Ovary (tissue), 9 donors: ENCODE data around the gene CLN6. TPM values are rescaled to one million over a fixed set of nuclear protein-coding genes. Genes with fewer than 3 reads are reported as not detected.
A peak's percentile ranks its signal among the peaks of the same experiment; 100 is the strongest.

ENCODE experiments used
- DNase-seq, 5 donors: peaks; one replicate each; pipeline ENCODE4 v3.0.0-alpha.2; 2019 to 2020
- H3K27ac ChIP-seq, 2 donors: fragments of 200-600 bp; one replicate each; pipeline versions ENCODE4 v1.5.1 to v1.8.0; 2019 to 2022
- H3K27me3 ChIP-seq: fragments of 200-600 bp; one replicate; pipeline ENCODE4 v1.8.0; 2022
- H3K36me3 ChIP-seq: fragments of 200-600 bp; sonication (generic); one replicate; pipeline ENCODE4 v1.5.1; 2019
- H3K4me1 ChIP-seq: one replicate; pipeline ENCODE4 v1.8.1; 2013; ENCODE audit warnings: mild to moderate bottlenecking, moderate library complexity; ENCODE audit not compliant: insufficient read depth
- H3K4me3 ChIP-seq: fragments of 200-600 bp; sonication (generic); one replicate; pipeline ENCODE4 v1.5.1; 2017
- H3K9me3 ChIP-seq, 2 donors: fragments of 200-600 bp in 1 of 2; sonication (generic) in 1 of 2; one replicate each; pipeline versions ENCODE4 v1.5.1 to v1.8.1; 2013 to 2019; ENCODE audit warnings: mild to moderate bottlenecking in 1 of 2, moderate library complexity in 1 of 2
- EP300 ChIP-seq: sonication (generic); formaldehyde crosslinking; IDR thresholded peaks from one replicate; pipeline ENCODE4 v1.6.1; 2017; ENCODE audit warnings: antibody characterized with exemption
- POLR2A ChIP-seq: fragments of 450-650 bp; IDR thresholded peaks from one replicate; pipeline ENCODE4 v1.6.1; 2017; ENCODE audit warnings: antibody characterized with exemption, mild to moderate bottlenecking, moderate library complexity
- WGBS, 3 donors: extraction: QIAGEN DNeasy Blood & Tissue Kit in 1 of 3; methylation state at CpG; one replicate each; pipeline versions ENCODE4 v1.1.5 to v1.1.7; 2013 to 2017; 5-methylcytosine and 5-hydroxymethylcytosine counted together
- intact Hi-C, 4 donors: fragments of 100-400 bp; cut with DNase I; formaldehyde crosslinking; loops; one replicate each; pipeline versions ENCODE4 v1.11.0 to v1.15.1; 2022 to 2023
- polyA plus RNA-seq, 2 donors: library from polyadenylated mRNA; stranded (reverse); fragments of 200-250 nt in 1 of 2; fragments of 350-450 nt in 1 of 2; fragmentation: Illumina TruSeq in 1 of 2; extraction: RNeasy Lipid Tissue Mini Kit (QIAGEN cat#74804) in 1 of 2; gene quantifications; one replicate each; pipeline ENCODE4 v1.2.3, GENCODE V29; 2013 to 2014
- total RNA-seq, 7 donors: library from RNA; depleted of rRNA in 2 of 7; stranded (reverse); fragments of >200 nt in 2 of 7; fragmentation: NEBNext Ultra II Directional in 3 of 7; extraction: Animal tissue kit (Norgen Biotek cat#: 25700) in 3 of 7; gene quantifications; one replicate each; pipeline versions ENCODE4 v1.1.0 to v1.2.4, GENCODE V29; 2016 to 2023
- TF ChIP-seq, protein P1 (sequence below), 3 donors: fragments of 450-650 bp in 2 of 3; fragments of 200-600 bp in 1 of 3; IDR thresholded peaks; one replicate each; pipeline versions ENCODE4 v1.5.1 to v1.8.0; 2016 to 2022; ENCODE audit warnings: antibody characterized with exemption in 3 of 3, mild to moderate bottlenecking in 1 of 3
- donor health status: DM: no; HTN: no; CAD: no; lungs with moderate emphysema.
- donor health status: DM: no; HTN: no; CAD: no.
- donor health status: Bipolar disorder and iron deficiency.
- donor health status: DM: yes; HTN: yes; CAD: no.
- donor health status: DM: no; HTN: no; CAD: no.
- donor health status: DM: yes; HTN: yes; CAD: no.

Gene CLN6
- total and polyA plus RNA-seq, 9 donors, result 6.3 to 21.8 (median 12.0) TPM

DNA sequence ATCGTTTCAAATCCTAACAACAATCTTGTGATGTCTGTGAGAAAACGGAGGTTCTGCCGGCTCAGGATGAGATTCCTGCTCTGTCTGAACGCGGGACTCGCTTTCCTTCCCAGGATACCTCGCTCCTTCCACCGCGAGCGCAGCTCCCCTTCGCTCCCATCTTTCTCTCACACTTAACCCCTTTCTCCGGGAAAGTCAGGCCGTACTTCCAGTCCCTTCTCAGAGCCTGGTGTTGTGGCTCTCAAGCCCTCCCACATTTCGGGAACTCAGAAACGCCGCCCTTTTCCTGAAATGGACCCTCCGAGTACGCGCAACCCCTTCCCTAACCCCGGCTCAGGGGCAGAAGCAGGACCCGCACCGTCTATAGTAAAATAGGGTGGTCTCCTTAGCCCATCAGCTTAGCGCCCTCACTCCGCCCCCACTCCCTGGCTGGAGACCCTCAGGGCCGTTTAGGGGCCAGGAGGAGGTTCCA, 47.6 kb upstream of the CLN6 start:
- TF ChIP-seq EP300 (no peak), POLR2A (peak; percentile 60)
- TF ChIP-seq, protein P1, sequence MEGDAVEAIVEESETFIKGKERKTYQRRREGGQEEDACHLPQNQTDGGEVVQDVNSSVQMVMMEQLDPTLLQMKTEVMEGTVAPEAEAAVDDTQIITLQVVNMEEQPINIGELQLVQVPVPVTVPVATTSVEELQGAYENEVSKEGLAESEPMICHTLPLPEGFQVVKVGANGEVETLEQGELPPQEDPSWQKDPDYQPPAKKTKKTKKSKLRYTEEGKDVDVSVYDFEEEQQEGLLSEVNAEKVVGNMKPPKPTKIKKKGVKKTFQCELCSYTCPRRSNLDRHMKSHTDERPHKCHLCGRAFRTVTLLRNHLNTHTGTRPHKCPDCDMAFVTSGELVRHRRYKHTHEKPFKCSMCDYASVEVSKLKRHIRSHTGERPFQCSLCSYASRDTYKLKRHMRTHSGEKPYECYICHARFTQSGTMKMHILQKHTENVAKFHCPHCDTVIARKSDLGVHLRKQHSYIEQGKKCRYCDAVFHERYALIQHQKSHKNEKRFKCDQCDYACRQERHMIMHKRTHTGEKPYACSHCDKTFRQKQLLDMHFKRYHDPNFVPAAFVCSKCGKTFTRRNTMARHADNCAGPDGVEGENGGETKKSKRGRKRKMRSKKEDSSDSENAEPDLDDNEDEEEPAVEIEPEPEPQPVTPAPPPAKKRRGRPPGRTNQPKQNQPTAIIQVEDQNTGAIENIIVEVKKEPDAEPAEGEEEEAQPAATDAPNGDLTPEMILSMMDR (IDR thresholded peaks at IDR 0.05), result peak in 1 of 3 donors; percentile 28
- no peaks in the 10 kb centered on the region for H3K9me3 ChIP-seq
- intact Hi-C loops, result no loop called here
- 0 to 1% (median 0%) methylated on average over 22 to 25 of the region's 25 CpGs for WGBS, 3 donors
- no peaks in the 10 kb centered on the region for H3K27me3 ChIP-seq
- no peaks in the 10 kb centered on the region for H3K36me3 ChIP-seq
- peak overlapping the region; percentile 54 for H3K4me3 ChIP-seq
- DNase-seq, result no peak
- peaks cover 14% of the 10 kb centered on the region for H3K4me1 ChIP-seq
- H3K27ac ChIP-seq, result peak overlapping the region; percentile 82 to 99

DNA sequence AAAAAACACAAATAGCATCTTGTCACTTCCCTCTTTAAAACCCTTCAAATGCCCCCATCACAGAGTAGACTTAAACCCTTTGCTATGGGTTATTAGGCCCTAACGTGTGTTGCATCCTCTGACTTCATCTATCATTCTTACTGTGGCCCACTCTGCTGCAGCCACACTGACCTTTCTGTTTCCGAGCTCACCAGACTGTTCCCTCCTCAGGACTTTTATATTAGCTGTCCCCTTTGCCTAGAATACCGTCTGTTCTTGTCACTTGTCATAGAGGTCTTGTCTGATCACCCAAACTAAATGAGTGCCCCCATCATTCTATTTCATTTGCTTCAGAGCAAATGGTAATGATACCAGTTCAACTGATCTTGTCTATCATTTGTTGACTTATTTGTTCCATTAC, 47.1 kb upstream of the CLN6 start:
- DNase-seq, result no peak
- peaks cover 11% of the 10 kb centered on the region for H3K4me1 ChIP-seq
- TF ChIP-seq EP300, result no peak
- TF ChIP-seq, protein P1 (IDR thresholded peaks at IDR 0.05), result no peak
- TF ChIP-seq POLR2A, result no peak
- no peaks in the 10 kb centered on the region for H3K9me3 ChIP-seq
- intact Hi-C loops, result no loop called here
- no peaks in the 10 kb centered on the region for H3K36me3 ChIP-seq
- 15 to 28% (median 25%) methylated on average over 3 of the region's 3 CpGs for WGBS, 3 donors
- H3K4me3 ChIP-seq, result peak overlapping the region; percentile 54
- peak overlapping the region; percentile 82 to 99 for H3K27ac ChIP-seq
- H3K27me3 ChIP-seq, result no peaks in the 10 kb centered on the region

DNA sequence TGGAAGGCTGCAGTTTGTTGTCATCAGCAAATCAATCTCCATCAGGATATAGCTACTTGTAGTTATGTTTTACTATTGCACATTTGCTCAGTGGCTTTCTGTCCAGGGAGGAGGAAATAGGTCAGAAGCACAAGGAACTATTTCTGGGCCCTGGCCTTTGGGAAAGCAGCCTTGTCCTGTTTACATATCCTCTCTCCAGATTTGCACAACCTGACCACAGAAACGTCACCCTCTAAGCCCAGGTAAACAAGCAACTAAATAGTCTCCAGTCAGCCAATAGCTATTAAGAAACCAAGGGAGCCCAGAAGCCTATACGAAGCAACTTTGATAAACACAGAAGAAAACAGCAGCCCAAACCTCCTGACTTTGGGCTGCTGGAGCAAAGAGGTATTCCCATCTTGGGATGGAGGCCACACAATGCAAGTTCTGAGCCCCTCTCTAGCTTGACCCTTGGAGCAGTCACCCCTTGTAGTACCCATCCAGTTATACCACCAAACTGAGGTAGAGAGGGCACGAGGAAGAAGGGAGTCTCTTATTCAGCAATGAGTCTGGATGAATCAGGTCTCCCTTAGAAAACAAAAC, 45.7 kb upstream of the CLN6 start:
- Histone ChIP-seq H3K36me3 (no peaks in the 10 kb centered on the region), H3K9me3 (no peaks in the 10 kb centered on the region), H3K4me3 (no peak overlapping the region), H3K27me3 (no peaks in the 10 kb centered on the region), H3K4me1 (peaks cover 9% of the 10 kb centered on the region), H3K27ac (no peak overlapping the region)
- intact Hi-C loops, result no loop called here
- TF ChIP-seq POLR2A (no peak), EP300 (no peak)
- TF ChIP-seq, protein P1 (IDR thresholded peaks at IDR 0.05), result no peak
- 64 to 77% (median 69%) methylated on average over 3 of the region's 3 CpGs for WGBS, 3 donors
- no peak for DNase-seq

DNA sequence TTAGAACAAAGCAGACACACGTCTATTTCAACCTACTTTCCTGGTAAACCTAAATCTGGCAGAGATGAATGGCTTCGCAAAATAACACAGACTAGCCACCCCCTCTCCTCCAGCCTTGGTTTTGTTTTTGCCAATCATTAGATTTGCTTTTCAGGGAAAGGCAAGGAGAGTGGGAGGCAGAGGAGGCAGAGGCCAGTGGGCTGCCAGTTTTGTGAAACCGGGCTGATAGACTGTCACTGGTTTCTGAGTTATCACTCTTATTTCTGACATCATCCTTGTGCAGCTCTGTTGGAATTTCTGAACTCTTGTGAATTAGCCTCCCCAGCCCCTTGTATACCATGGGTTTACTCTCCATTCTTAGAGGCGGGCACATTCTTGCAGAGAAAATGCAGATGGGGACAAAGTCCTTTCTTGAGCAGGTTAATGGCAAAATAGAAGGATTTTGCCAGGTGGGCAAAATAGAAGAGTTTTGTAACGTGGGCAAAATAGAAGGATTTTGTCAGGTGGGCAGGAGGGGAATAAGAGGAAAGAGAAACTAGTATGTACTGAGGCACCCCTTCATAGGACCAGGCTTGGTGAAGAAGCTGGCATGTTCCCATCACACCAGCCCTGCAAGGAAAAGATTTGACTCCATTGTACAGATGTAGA, 44.8 kb upstream of the CLN6 start:
- no peaks in the 10 kb centered on the region for H3K36me3 ChIP-seq
- TF ChIP-seq, protein P1 (IDR thresholded peaks at IDR 0.05), result no peak
- TF ChIP-seq POLR2A (no peak), EP300 (no peak)
- 73 to 75% (median 74%) methylated on average over 5 of the region's 5 CpGs for WGBS, 3 donors
- peaks cover 7% of the 10 kb centered on the region for H3K4me1 ChIP-seq
- intact Hi-C loops, result no loop called here
- no peaks in the 10 kb centered on the region for H3K27me3 ChIP-seq
- no peak overlapping the region for H3K4me3 ChIP-seq
- no peak for DNase-seq
- H3K9me3 ChIP-seq, result no peaks in the 10 kb centered on the region
- H3K27ac ChIP-seq, result no peak overlapping the region
